A204.1 (cell line): ENCODE results near the gene SSH2.
"Not testable (repeated sequence)": the region's sequence is repeated elsewhere in the genome, so short reads cannot be mapped to it uniquely, and the experiment has no call there.

Source experiments
- FAIRE-seq: peaks from 2 replicates; lab custom pipeline; 2012; peaks lifted over from hg19 to GRCh38; lab: Jason Lieb, UNC

The SSH2 gene

DNA sequence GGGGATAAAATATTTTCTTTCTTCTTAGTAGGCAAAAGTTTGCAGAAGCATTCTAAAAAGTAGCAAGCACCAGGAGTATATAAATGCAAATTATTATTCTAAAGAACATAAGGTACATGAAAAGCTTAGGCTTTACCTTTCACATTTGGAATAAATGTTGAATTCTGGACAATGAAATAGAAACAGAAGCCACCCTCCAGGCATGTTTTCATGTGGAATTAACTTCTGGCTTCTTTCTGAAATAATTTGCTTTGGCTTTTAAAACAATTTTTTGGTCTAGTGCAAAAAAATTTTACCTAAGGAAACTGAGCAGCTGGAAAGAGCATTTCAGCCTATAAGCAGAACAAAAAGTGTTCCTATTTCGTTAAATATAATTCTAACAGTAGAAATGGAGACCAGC, 197.8 kb downstream of the SSH2 start:
- FAIRE-seq, result no peak

DNA sequence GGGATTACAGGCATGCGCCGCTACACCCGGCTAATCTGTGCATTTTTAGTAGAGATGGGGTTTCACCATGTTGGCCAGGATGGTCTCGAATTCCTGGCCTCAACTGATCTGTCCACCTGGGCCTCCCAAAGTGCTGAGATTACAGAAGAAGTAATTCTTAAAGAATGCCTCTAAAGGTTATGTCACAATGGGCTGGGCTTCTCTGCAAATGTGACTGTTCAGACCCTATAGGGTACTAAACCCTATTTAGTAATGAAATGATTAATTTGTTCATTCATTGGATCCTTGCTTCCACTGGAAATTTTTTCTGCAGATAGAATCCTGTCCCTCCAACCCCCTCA, 198.5 kb downstream of the SSH2 start:
- FAIRE-seq, result no peak

DNA sequence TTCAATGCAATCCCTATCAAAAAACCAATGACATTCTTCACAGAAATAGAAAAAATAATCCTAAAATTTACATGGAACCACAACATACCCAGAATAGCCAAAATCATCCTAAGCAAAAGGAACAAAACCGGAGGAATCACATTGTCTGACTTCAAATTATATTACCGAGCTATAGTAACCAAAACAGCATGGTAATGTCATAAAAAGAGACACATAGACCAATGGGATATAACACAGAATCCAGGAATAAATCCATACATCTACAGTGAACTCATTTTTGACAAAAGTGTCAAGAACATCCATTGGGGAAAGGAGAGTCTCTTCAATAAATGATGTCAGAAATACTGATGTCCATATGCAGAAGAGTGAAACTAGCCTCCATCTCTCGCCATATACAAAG, 201.5 kb downstream of the SSH2 start:
- no peak for FAIRE-seq

DNA sequence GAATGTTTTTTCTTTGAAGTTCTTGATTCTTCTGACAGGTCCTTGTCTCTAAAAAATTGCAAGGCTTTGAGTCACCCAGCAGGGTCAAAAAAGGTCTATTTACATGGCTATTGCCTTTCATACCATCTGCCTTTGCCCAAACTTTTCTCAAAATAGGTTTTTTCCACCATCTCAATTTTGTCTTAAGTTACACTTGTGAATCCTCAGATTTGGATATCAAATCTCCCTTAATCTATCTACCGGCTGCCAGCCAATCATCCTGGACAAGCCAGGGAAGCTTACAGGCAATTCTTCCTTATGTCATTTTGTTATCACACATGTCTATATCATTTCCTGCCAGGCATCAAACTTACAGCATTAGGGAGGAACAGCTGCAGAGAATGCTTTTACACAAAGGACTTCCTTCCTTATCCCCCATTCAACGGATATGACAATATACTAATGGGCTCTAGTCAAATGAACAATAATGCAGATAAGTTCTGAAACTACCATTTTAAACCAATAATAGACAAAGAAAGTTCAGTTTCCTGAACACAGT, 203.2 kb downstream of the SSH2 start:
- no peak for FAIRE-seq

DNA sequence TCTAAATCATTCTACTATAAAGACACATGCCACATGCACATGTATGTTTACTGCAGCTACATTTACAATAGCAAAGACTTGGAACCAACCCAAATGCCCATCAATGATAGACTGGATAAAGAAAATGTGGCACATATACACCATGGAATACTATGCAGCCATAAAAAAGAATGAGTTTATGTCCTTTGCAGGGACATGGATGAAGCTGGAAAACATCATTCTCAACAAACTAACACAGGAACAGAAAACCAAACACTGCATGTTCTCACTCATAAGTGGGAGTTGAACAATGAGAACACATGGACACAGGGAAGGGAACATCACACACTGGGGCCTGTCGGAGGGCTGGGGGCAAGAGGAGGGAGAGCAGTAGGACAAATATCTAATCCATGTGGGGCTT, 204.6 kb downstream of the SSH2 start:
- not testable (repeated sequence) for FAIRE-seq

DNA sequence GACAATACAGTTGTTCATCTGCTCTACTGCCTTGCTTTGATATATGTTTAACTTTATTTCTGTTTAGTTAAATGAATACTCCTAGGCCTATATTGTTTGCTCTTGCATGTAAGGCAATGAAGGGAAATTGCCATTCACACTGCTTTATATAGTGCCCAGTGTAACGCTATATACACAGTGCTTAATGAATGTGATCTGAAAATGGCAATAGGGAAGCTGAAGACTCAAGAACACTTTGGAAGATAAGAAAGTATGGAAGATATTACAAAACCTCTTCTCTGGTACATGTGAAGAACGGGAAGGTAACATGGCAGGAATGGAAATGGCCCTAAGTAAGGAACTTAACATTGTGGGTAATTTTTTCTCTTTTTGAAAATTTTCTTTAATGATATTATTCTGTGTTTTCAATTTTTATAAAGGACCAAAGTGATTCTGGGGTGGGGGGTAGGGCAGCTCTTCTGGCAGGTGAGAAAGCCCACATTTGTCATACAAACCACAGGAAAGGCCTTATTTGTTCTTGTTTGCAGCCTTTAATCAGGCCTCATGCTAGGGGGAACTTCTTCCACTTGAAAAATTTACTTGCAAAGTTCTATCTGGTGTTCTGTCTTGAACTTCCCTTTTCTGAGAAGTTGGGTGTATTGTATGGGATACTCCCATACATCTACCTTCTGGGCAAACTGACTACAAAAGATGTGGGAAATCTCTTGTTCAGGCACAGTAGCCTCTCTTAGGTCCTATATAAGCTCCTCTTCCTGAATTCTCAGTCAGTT, 206.6 kb downstream of the SSH2 start:
- no peak for FAIRE-seq

DNA sequence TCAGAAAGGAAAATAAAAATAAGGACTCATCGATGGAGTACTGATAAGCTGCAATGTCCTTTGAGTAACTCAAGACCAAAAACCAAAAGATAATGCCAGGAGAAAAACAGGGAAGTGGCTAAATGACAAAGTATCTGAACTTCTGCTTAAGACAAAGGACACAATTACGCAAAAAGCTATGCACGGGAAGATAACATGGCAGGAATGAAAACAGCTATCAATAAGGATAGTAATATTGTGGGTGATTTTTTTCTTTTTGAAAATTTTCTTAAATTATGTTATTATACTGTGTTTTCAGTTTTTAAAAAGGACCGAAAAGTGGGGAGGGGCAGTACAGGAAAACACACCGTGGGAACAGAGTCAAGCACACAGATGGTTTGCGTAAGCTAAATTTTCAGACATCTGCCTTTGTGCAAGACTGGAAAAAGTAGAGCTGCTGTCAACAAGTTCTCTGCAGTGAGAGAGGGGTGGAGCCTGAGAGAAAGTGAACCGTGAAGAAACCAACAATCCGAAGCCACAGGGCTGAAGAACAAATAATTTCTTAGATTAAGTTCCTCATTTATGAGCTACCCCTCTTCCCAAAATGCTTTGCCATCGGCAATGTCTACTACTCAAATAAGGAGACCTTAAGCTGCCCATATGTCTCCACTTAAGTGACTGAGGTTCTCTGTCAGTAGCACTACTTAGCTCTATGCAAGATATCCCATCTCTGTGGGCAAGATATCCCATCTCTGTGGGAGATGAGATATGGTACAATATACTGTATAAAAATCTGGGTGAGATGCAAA, 207.4 kb downstream of the SSH2 start:
- FAIRE-seq, result no peak

DNA sequence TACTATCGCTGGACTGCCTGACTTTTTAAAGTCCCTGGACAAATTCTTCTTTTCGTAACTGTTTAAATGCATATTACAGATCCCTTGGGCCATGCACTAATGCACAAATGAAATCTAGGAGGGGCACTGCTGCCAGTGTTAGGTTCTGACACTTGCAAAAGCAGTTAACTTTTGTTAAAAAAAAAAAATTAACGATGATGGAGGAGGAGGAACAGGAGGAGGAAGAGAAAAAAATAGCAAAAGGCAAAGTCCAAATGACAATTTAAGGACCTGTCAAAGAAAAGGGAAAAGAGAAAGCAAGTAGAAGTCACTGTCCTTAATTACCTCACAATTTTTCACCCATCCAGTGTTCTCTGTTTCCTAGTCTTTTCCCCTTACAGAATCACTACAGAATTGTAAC, 209.5 kb downstream of the SSH2 start:
- no peak for FAIRE-seq

DNA sequence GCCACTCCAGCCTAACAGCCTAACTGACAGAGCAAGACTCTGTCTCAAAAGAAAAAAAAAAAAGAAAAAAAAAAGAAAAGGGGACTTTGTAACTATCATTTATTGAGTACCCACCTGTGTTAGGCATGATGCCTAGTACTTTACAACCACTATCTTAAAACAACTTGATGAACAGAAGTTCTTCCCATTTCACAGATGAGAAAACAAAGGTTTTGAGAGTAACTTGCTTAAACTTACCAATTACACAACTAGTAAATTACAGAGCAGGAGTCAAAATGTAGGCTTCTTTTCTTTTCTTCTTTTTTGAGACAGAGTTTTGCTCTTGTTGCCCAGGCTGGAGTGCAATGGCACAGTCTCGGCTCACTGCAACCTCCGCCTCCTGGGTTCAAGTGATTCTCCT, 210.6 kb downstream of the SSH2 start:
- no peak for FAIRE-seq

DNA sequence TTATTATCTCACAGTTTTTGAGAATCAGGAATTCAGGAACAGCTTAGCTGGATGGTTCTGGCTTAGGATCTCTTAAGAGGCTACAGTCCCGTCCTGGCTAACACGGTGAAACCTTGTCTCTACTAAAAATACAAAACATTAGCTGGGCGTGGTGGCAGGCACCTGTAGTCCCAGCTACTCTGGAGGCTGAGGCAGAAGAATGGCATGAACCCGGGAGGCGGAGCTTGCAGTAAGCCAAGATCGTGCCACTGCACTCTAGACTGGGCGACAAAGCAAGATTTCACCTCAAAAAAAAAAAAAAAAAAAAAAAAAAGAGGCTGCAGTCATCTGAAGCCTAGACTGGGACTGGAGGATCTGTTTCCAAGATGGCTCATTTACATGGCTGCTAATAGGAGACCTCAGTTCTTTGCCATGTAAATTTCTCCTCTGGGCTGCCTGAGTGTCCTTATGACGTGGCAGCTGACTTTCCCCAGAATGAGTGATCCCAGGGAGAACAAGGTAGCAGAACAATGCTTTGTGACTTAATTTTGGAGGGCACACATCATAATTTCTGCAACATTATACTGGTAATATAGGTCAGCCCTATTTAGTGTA, 211.5 kb downstream of the SSH2 start:
- FAIRE-seq, result no peak

DNA sequence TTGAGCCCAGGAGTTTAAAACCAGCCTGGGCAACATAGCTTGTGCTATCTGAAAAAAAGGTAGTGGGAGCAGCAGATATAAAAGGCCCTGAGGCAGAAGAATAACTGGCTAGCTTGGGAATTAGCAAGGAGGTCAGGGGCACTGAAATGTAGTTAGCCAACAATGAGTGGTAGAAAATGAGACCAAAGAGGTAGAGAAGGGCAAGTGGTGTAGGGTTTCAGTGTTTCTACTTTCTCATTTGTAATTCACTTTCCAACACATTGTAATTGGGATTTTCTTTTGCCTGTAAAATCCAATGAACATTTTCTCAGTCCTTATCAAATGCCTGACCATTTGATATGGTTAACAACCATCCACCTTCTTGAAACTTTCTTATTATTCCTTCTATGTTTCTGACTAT, 212.2 kb downstream of the SSH2 start:
- FAIRE-seq, result no peak

DNA sequence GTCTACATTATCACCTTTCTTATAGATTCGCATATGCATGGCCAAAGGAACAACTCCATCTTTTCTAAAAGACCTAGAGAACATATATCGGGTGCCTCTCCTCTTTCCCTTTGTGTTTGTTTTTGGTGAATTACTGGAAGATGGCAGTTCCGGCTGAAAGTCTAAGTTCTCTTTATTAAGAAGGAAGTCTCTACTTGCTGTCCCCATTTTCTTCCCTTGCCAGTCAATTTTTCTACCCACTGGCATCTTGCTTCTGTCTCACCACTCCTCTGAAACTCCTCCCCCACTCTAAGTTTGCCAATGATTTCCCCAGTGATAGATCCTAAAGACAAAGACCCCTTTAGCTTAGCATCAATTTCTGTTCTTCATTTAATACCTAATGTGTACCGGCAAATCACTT, 213.5 kb downstream of the SSH2 start:
- no peak for FAIRE-seq

DNA sequence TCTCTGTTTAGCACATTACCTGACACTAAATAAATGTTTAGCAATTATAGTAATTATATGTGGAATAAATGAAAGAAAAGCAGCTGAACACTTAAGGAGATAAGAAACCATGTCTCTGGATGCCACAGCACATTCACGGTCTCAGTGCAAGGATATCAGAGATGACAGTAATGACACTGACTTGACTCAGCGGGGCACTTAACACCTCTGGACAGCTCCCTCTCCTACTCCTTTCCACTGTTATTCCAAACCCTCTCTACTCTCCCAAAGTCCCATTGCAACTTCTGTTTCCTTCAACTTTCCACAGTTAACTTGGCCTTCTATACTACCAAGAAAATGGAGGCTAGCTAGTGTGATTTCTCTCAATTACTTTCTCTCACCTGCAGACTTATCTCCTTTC, 214.3 kb downstream of the SSH2 start:
- FAIRE-seq, result no peak

DNA sequence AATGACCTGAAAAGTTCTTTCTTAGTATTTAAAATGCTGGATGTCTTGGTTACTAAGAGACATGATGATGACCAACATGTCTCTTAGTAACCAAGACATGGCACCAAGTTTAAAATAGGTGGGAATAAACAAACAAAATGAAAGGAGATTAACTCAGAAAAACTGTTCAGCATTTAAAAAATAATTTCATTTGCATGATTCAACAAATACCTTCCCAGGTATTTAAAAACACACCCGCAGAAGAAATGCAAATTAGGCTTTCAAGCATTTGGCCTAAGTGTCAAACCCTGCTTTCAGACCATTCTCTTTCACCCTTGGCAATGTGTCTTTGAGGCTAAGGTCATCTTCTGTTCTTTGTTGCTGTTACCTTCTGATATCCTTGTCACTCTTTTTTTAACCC, 215.9 kb downstream of the SSH2 start:
- no peak for FAIRE-seq

DNA sequence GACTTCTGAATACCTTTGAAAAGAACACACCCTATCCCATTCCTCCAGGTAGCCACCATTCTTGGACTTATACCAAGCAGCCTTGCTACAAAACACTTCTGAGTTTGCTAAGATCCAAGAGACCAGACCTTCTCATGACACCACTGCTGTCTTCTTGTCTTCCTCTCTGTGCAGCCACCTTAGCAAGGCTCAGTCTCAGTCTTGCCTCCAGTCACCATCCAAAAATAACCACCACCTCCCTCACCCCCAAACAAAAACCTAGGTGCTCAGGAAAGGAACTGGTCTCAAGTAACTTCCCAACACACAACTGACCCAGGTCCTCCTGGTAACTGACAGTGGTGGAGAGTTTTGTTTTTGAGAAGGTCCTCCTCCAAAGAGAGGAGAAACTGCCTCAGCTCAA, 216.4 kb downstream of the SSH2 start:
- no peak for FAIRE-seq

DNA sequence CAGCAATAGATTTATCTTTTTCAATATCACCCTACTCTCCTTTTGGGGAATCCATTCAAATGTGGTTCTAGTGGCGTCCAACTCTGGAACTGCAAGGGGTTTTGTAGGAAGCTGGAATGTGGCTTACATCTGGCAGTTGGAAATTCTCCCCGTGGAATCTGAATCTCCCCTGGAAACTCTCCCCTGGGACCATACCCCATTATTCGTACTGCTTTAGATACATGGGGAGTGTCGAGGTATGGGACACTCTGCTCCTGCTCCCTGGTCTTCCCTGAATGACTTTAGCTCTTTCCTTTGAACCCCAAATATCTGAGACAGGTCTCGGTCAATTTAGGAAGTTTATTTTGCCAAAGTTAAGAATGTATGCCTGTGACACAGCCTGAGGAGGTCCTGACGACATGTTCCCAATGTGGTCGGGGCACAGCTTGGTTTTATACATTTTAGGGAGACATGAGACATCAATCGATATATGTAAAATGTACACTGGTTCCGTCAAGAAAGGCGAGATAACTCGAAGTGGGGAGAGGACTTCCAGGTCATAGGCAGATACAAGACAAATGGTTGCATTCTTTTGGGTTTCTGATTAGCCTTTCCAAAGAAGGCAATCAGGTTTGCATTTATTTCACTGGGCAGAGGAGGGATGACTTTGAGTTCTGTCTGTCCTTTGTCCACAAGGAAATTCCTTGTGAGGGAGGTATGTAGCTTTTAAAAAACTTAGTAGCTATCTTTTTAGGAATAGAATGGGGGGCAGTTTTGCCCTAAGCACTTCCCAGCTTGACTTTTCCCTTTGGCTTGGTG, 218.2 kb downstream of the SSH2 start:
- no peak for FAIRE-seq

DNA sequence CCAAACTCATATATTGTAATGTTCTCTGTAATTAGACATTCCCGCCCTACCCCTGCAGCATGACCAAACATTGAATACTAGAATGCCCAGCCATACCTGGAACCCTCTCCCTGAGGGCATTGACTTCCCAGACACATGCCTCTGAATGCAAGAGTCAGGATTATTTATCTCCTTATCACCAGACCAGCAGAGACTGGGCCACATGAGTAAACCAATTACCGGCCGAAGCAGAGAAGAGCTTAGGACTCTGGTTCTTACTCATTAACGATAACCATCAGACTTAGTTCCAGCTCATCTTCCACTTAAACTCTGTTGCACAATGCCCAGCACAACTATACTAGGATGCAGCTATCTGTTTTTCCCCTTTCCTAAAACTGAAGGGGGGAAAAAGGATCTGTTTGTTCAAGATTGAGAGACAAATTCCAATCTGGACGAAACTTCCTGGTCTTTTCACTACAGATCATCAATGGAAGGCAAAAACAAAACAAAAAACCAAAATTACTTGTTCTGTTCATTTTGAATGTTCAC, 219.1 kb downstream of the SSH2 start:
- no peak for FAIRE-seq

DNA sequence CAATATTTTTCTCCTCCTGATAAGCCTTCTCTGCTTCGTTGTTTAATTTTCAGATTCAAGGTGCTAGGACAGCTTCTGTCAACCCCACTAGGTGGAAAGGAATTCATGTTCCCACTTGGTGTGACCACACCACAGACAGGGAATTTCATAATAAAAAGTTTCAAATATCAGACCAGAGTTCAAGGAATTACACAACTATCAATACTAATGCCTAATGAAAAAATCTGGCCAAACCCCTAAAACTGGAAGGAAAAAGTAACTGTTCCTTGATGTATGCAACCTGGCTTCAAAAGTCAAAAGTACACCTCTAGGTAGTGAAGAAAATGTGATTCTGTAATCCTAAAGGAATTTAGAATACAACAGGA, 219.5 kb downstream of the SSH2 start:
- no peak for FAIRE-seq

DNA sequence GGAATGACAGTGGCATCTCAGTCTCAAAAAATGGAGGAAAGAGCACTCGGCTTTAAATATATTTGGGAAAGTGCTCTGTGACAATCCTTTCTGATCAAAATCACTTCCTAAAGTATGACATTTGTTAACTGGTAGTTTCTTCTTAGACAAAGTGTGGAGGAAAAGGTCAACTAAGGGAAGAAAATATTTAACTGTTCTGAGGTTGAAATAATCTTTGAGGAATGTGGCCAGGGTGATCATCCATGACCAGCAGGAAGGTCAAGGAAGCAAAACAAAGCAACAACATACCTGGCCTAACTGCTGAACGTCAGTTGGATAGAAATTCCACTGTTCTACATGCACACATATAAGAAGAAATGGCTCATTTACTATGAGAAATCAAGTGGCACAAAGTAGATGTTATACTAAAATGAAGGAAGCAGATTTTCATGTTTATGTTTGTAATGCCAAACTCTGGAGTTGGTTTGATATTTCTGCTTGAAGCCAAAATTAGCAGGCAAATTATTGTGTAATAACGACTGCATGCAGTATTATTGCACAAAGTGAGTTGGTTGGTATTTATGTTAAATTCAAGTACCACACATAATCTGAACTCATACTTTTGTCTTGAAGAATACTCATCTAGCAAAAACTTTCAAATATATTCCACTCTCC, 220.0 kb downstream of the SSH2 start:
- FAIRE-seq, result no peak

DNA sequence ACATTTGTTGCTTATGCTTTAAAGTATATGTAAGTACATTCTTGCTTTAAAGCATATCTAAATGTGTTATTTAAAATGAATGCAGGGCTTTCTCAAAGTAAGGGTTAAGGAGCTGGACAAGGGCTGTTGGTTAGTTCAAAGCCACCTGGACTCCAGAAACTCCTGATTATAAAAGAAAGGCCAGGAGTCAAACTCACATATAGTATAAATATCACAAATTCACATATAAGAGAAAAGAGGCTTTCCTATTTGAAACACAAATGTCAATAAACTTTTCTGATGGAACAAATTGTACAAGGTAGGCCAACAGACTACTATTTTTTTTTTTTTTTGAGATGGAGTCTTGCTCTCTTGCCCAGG, 222.8 kb downstream of the SSH2 start:
- no peak for FAIRE-seq

DNA sequence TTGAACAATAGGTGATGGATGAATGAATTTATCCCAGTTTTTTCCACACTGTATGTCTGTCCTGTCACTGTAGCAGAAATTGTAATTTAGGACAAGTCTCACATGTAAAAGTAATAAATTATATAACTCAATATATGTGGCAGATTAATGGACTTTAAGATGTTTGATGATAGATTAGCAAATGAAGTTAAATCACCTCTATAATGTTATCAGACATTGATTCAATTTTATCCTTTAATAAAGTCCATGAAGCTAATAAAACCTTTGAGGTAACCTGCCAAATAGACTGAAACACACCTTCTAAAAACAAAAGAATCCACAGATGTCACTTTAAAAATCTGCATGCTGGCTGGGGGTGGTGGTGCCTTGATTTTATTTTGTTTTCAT, 224.0 kb downstream of the SSH2 start:
- FAIRE-seq, result no peak

DNA sequence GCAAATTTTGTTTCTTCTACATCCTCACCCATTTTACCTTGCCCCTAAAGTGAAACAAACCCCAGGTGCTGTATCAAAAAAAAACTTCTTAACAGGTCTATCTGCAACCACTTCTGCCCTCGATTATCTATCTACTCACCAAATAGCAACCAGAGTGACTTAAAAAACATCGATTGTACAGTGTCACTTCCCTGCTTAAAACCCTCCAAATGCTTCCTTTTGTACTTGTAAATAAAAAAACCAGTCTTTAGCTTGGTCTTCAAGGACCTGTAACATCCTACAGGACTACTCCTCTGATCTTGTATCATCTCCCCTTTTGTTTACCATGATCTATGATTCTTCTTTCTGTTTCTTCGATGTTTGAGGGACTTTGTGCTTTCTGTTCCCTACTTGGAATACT, 224.6 kb downstream of the SSH2 start:
- FAIRE-seq, result no peak
